HepG2 (cell line): ENCODE results near the gene TRIM8. TPM values are rescaled to one million over a fixed set of nuclear protein-coding genes. Genes with fewer than 3 reads are reported as not detected.

Experiments
- ARID4A ChIP-seq: sonication (generic); formaldehyde crosslinking; IDR thresholded peaks from 2 replicates; pipeline ENCODE4 v1.5.0; 2020; ENCODE audit warnings: mild to moderate bottlenecking, missing genetic modification reagents, borderline replicate concordance
- CEBPZ ChIP-seq: IDR thresholded peaks from 2 replicates; pipeline ENCODE4 v1.6.1; 2012; ENCODE audit warnings: low read length, improper control_type of control experiment
- DDIT3 ChIP-seq: sonication (generic); formaldehyde crosslinking; IDR thresholded peaks from 2 replicates; pipeline ENCODE4 v1.4.0; 2020; ENCODE audit warnings: mild to moderate bottlenecking, missing genetic modification reagents
- DZIP1 ChIP-seq: sonication (generic); formaldehyde crosslinking; IDR thresholded peaks from 2 replicates; pipeline ENCODE4 v1.5.0; 2020; ENCODE audit warnings: mild to moderate bottlenecking, missing genetic modification reagents
- FOSL2 ChIP-seq: sonication (generic); formaldehyde crosslinking; IDR thresholded peaks from 2 replicates; pipeline ENCODE4 v1.4.0; 2020; ENCODE audit warnings: missing genetic modification reagents
- GLI4 ChIP-seq: sonication (generic); formaldehyde crosslinking; IDR thresholded peaks from 2 replicates; pipeline ENCODE4 v1.5.1; 2020; ENCODE audit warnings: missing genetic modification reagents, mild to moderate bottlenecking, moderate library complexity, borderline replicate concordance
- MED13 ChIP-seq: sonication (generic); formaldehyde crosslinking; IDR thresholded peaks from 2 replicates; pipeline ENCODE4 v1.5.0; 2020; ENCODE audit warnings: missing genetic modification reagents
- PRMT3 ChIP-seq: sonication (generic); formaldehyde crosslinking; IDR thresholded peaks from 2 replicates; pipeline ENCODE4 v1.8.1; 2022; ENCODE audit warnings: low read depth, mild to moderate bottlenecking, moderate library complexity, missing genetic modification reagents, borderline replicate concordance
- TBP ChIP-seq: sonication (generic); formaldehyde crosslinking; IDR thresholded peaks from 2 replicates; pipeline ENCODE4 v1.5.0; 2020; ENCODE audit warnings: missing genetic modification reagents
- THAP8 ChIP-seq: sonication (generic); formaldehyde crosslinking; IDR thresholded peaks from 2 replicates; pipeline ENCODE4 v1.5.1; 2020; ENCODE audit warnings: missing genetic modification reagents, mild to moderate bottlenecking, borderline replicate concordance
- ZNF333 ChIP-seq: sonication (generic); formaldehyde crosslinking; IDR thresholded peaks from 2 replicates; pipeline ENCODE4 v1.4.0; 2020; ENCODE audit warnings: mild to moderate bottlenecking, missing genetic modification reagents, borderline replicate concordance
- ZNF34 ChIP-seq: sonication (generic); formaldehyde crosslinking; IDR thresholded peaks from 2 replicates; pipeline ENCODE4 v1.4.0; 2020; ENCODE audit warnings: mild to moderate bottlenecking, missing genetic modification reagents, borderline replicate concordance
- ZNF350 ChIP-seq: sonication (generic); formaldehyde crosslinking; IDR thresholded peaks from 2 replicates; pipeline ENCODE4 v1.4.0; 2020; ENCODE audit warnings: mild to moderate bottlenecking, low read depth, missing genetic modification reagents, borderline replicate concordance
- ZNF468 ChIP-seq: sonication (generic); formaldehyde crosslinking; IDR thresholded peaks from 2 replicates; pipeline ENCODE4 v1.8.0; 2022; ENCODE audit warnings: mild to moderate bottlenecking, moderate library complexity, missing genetic modification reagents
- ZSCAN30 ChIP-seq: sonication (generic); formaldehyde crosslinking; IDR thresholded peaks from 2 replicates; pipeline ENCODE4 v1.5.0; 2020; ENCODE audit warnings: mild to moderate bottlenecking, missing genetic modification reagents
- polyA plus RNA-seq, 8 experiments: library from polyadenylated mRNA; depleted of rRNA in 3 of 8; stranded (reverse) in 7 of 8; unstranded in 1 of 8; fragments of >200 nt; fragmentation: Illumina TruSeq in 4 of 8; extraction: Trizol in 4 of 8; gene quantifications; 2 replicates each; pipeline versions ENCODE4 v1.2.1 to v1.2.3, GENCODE V29; 2011 to 2016; ENCODE audit warnings: low read depth in 4 of 8, missing spikeins in 1 of 8, mixed read lengths in 1 of 8; ENCODE audit not compliant: insufficient read depth in 1 of 8
- total RNA-seq, 5 experiments: library from RNA; depleted of rRNA; stranded (reverse); fragments of >200 nt; fragmentation: Illumina TruSeq; extraction: Trizol; gene quantifications; 2 replicates each; pipeline ENCODE4 v1.2.3, GENCODE V29; 2016; ENCODE audit warnings: low read depth in 1 of 5

The TRIM8 gene
- total and polyA plus RNA-seq, 2 of the 13 experiments (the other 11 are each of a cell fraction or from before 2014, with no cell fraction given), result 38.9 to 66.5 TPM

- TF ChIP-seq ZNF34 (CRISPR knock-in tag), result 0 out of 2 replicates have a peak, but pooled peaks have one; percentile 31
- no peak for TF ChIP-seq CEBPZ
- TF ChIP-seq ZNF468 (CRISPR knock-in tag), result no peak
- no peak for TF ChIP-seq GLI4
- no peak for TF ChIP-seq DZIP1
- no peak for TF ChIP-seq PRMT3 (CRISPR knock-in tag)
- TF ChIP-seq ARID4A (CRISPR knock-in tag), result peak; percentile 67; the same call in 1 of the 2 replicates
- no peak for TF ChIP-seq THAP8 (CRISPR knock-in tag)
- peak; percentile 87; the same call in 1 of the 2 replicates for TF ChIP-seq ZNF350
- TF ChIP-seq FOSL2 (CRISPR knock-in tag), result peak; percentile 72
- TF ChIP-seq MED13 (CRISPR knock-in tag), result no peak
- no peak for TF ChIP-seq TBP (CRISPR knock-in tag)
- TF ChIP-seq ZNF333 (CRISPR knock-in tag), result peak; percentile 71; the same call in 1 of the 2 replicates
- TF ChIP-seq ZSCAN30 (CRISPR knock-in tag), result no peak
- TF ChIP-seq DDIT3 (CRISPR knock-in tag), result no peak
These were observed 46.9 kb upstream of the TRIM8 start (continued) for GRCh38 chr10:102597131-102597991.
